Urinary bladder (tissue), 4 donors: ENCODE measurements around the gene AMOTL2. TPM values are rescaled to one million over a fixed set of nuclear protein-coding genes. Genes with fewer than 3 reads are reported as not detected.

Experiments
- DNase-seq: peaks from one replicate; pipeline ENCODE4 v3.0.0-alpha.2; 2015; ENCODE audit errors: extremely low spot score
- H3K27ac ChIP-seq: one replicate; pipeline ENCODE4 v1.5.1; 2013; ENCODE audit warnings: low read depth, mild to moderate bottlenecking, moderate library complexity
- H3K36me3 ChIP-seq: one replicate; pipeline ENCODE4 v1.6.1; 2013; ENCODE audit warnings: mild to moderate bottlenecking, moderate library complexity; ENCODE audit not compliant: insufficient read depth
- H3K4me1 ChIP-seq: one replicate; pipeline ENCODE4 v1.6.1; 2013; ENCODE audit warnings: mild to moderate bottlenecking, moderate library complexity; ENCODE audit not compliant: insufficient read depth
- H3K4me3 ChIP-seq: one replicate; pipeline ENCODE4 v1.5.1; 2013; ENCODE audit warnings: low read depth, low read length
- WGBS: extraction: QIAGEN DNeasy Blood & Tissue Kit; methylation state at CpG from one replicate; pipeline ENCODE4 v1.1.7; 2013; 5-methylcytosine and 5-hydroxymethylcytosine counted together
- polyA plus RNA-seq: library from polyadenylated mRNA; stranded (reverse); fragments of 200-250 nt; gene quantifications from one replicate; pipeline ENCODE4 v1.2.3, GENCODE V29; 2013
- total RNA-seq: library from RNA; depleted of rRNA; stranded (reverse); fragments of >200 nt; gene quantifications from one replicate; pipeline ENCODE4 v1.2.3, GENCODE V29; 2014
- donor health status: healthy with polysubstance abuse.
- donor health status: healthy.

Gene AMOTL2
- total and polyA plus RNA-seq, 2 donors, result 37.0 to 49.6 TPM

DNA sequence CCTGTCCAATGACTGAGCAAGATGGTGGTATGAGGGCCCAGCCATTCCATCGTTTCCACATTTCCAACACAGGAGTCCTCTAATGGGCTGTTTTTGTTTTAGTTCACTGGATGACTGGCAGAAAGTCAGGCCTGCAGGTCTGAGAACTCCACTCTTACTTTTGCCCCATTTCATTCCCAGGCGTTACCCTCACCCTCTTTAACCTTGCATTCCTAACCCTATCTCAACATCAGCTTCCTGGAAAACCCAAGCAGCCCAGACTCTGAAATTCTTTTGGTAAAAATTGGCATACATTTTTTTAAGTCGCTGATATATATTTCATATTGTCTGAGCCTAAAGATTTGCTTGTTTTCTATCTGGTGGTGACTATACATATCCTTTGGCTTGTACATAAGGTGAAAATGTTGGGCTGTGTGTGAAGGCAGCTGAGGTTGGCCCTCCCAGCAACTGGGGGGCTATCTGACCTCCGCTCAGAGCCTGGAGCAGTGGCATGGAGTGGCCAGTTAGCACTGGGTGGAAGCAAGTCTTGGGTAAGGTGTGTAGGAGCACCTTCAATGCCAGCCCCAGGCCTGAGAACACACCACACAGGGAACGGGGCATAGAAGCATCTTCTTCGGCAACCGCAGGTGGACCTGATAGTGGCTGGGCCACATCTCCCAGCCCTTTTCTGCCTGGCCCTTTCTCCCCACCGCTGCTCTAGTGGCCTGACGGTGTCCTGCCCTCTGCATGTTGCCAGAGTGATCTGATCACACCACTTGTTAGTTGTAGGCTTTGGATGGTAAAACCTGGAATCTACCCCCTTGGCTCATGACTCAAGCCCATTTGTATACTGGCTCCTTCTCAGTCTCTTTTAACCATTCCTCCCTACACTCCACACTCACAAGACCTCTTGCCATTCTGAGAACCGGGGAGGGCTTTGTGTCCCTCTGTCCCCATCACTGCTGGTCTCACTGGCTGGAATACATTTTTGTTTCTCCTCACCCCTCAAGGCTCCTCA is 50.0 kb downstream of the AMOTL2 start:
- 90% methylated on average over 10 of the region's 10 CpGs for WGBS
- no peak overlapping the region for H3K27ac ChIP-seq
- H3K36me3 ChIP-seq, result no peaks in the 10 kb centered on the region
- no peak overlapping the region for H3K4me3 ChIP-seq
- no peak for DNase-seq
- no peaks in the 10 kb centered on the region for H3K4me1 ChIP-seq

- WGBS, result 97% methylated on average over 1 of the region's 1 CpG
- no peaks in the 10 kb centered on the region for H3K36me3 ChIP-seq
- H3K4me3 ChIP-seq, result no peak overlapping the region
- no peak overlapping the region for H3K27ac ChIP-seq
- DNase-seq, result no peak
- no peaks in the 10 kb centered on the region for H3K4me1 ChIP-seq
These were observed 52.0 kb downstream of the AMOTL2 start for GRCh38 chr3:134322286-134322685.

GRCh38 chr3:134320749-134321148 is 53.5 kb downstream of the AMOTL2 start:
- DNase-seq, result no peak
- 92% methylated on average over 6 of the region's 6 CpGs for WGBS
- H3K4me1 ChIP-seq, result no peaks in the 10 kb centered on the region
- no peak overlapping the region for H3K27ac ChIP-seq
- H3K4me3 ChIP-seq, result no peak overlapping the region
- no peaks in the 10 kb centered on the region for H3K36me3 ChIP-seq

GRCh38 chr3:134319931-134320330 is 54.3 kb downstream of the AMOTL2 start:
- H3K4me1 ChIP-seq, result no peaks in the 10 kb centered on the region
- 94% methylated on average over 2 of the region's 2 CpGs for WGBS
- H3K4me3 ChIP-seq, result no peak overlapping the region
- no peak overlapping the region for H3K27ac ChIP-seq
- DNase-seq, result no peak
- no peaks in the 10 kb centered on the region for H3K36me3 ChIP-seq

- H3K4me1 ChIP-seq, result no peaks in the 10 kb centered on the region
- H3K27ac ChIP-seq, result no peak overlapping the region
- no peaks in the 10 kb centered on the region for H3K36me3 ChIP-seq
- WGBS, result 91% methylated on average over 2 of the region's 2 CpGs
- no peak overlapping the region for H3K4me3 ChIP-seq
- DNase-seq, result no peak
These were observed 56.1 kb downstream of the AMOTL2 start for GRCh38 chr3:134318166-134318565.

DNA sequence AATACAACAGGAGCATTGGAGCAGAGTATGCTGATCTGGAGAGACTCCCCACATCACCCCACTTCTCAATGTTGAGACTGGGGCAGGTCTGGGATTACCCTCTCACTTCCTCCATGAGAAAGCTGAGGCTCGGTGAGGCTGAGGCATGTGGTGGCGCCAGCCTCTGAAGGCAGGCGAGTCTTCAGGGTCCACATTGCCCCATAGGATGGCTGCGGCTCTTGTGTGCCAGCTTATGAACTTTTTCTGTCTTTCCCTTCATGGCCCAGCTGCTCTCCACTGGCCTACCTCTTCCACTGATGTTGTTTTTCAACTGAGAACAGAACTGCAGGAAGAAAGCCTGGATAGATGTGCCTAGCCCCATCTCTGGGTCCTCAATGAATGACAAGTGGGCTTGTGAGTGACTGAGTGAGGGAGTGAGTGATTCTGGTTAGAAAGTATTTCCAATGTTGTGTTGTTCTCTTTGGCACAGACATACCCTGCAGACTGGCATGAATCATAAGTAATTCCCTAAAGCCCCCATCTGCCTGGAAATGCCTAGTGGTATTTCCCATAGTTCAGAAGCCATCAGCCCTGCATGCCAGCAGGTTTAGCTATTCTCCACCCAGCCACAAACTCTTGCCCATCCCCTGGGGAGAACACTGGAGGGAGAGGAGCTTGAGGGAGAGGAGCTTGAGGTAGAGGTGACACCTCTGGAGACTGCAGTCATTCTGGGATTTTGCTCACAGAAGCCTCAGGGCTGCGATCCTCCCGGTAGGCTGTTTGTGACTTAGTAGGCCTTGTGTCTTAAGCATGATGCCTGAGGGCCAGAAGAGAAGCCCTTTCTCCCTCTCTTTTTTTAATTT is 56.9 kb downstream of the AMOTL2 start:
- WGBS, result 95% methylated on average over 6 of the region's 6 CpGs
- no peak overlapping the region for H3K27ac ChIP-seq
- no peak for DNase-seq
- H3K4me1 ChIP-seq, result no peaks in the 10 kb centered on the region
- no peak overlapping the region for H3K4me3 ChIP-seq
- H3K36me3 ChIP-seq, result no peaks in the 10 kb centered on the region

DNA sequence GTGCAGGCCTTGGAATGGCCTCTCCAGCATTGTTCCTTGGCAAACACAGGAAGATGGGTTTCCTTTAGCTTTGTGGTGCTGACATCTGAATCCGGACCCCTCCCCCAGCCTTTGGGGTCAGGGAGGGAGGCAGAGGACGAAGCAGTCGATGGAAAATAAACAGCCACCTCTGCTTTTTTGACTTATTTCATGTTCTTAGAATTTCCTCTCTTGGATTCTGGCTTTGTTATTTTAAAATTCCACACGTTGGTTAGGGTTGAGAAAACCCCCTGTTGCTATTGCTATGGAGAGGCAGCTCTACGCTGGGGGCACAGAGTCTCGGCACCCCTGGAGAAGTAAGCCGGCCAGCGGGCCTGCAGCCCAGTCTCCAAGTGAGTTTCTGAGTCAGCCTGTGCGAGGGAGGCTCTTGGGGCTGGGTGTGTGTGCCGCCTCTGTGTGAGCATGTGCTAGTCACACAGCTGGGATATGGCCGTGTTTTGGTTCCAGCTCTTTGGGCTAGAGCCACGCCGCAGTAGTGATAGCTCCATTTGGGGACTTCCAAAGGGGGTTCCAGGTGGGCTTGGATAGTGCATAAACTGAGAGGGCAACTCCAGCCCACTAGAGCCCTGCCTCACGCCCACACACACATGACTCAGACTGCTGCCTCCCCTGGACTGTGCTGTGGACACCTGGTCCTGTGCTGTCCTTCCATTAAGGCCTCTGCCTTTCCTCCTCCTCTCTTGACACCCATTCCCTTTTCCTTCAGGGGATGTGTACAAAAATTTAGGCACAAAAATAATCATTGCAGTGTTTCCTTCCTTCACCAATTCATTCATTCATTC is 58.8 kb downstream of the AMOTL2 start:
- Histone ChIP-seq H3K4me1 (no peaks in the 10 kb centered on the region), H3K4me3 (no peak overlapping the region), H3K36me3 (no peaks in the 10 kb centered on the region), H3K27ac (no peak overlapping the region)
- 33% methylated on average over 14 of the region's 14 CpGs for WGBS
- DNase-seq, result no peak

GRCh38 chr3:134314588-134315285 is 59.5 kb downstream of the AMOTL2 start:
- DNase-seq, result no peak
- WGBS, result 67% methylated on average over 6 of the region's 6 CpGs
- no peaks in the 10 kb centered on the region for H3K36me3 ChIP-seq
- H3K4me3 ChIP-seq, result no peak overlapping the region
- no peak overlapping the region for H3K27ac ChIP-seq
- no peaks in the 10 kb centered on the region for H3K4me1 ChIP-seq

- Histone ChIP-seq H3K36me3 (no peaks in the 10 kb centered on the region), H3K4me1 (no peaks in the 10 kb centered on the region), H3K27ac (peak overlapping the region; percentile 35), H3K4me3 (peak overlapping the region; percentile 40)
- no peak for DNase-seq
- WGBS, result 69% methylated on average over 11 of the region's 11 CpGs
These were observed 60.2 kb downstream of the AMOTL2 start for GRCh38 chr3:134313847-134314587.

- Histone ChIP-seq H3K4me1 (no peaks in the 10 kb centered on the region), H3K27ac (peak overlapping the region; percentile 63), H3K4me3 (peak overlapping the region; percentile 40), H3K36me3 (no peaks in the 10 kb centered on the region)
- WGBS, result 14% methylated on average over 74 of the region's 74 CpGs
- DNase-seq, result no peak
These were observed 61.1 kb downstream of the AMOTL2 start for GRCh38 chr3:134312873-134313846.

GRCh38 chr3:134312072-134312872 is 62.0 kb downstream of the AMOTL2 start:
- DNase-seq, result no peak
- Histone ChIP-seq H3K4me1 (no peaks in the 10 kb centered on the region), H3K27ac (peak overlapping the region; percentile 63), H3K4me3 (peak overlapping the region; percentile 40), H3K36me3 (no peaks in the 10 kb centered on the region)
- WGBS, result 81% methylated on average over 28 of the region's 28 CpGs
